GM23338 (cell line): ENCODE measurements around the gene FCER1G. TPM values are rescaled to one million over a fixed set of nuclear protein-coding genes. Genes with fewer than 3 reads are reported as not detected.

Experiments
- ATAC-seq: fragments of 200-7000 bp; cut with Tn5 transposase; 3 replicates; pipeline ENCODE4 v1.9.1; 2020
- DNase-seq: peaks from one replicate; pipeline ENCODE4 v3.0.0-alpha.2; 2015; ENCODE audit warnings: low spot score
- H2AFZ ChIP-seq: fragments of 200-600 bp; sonication (generic); 2 replicates; pipeline ENCODE4 v1.8.0; 2016; ENCODE audit warnings: antibody characterized with exemption, mild to moderate bottlenecking, moderate library complexity
- H3F3A ChIP-seq: fragments of 200-600 bp; sonication (generic); replicated peaks from 2 replicates; pipeline ENCODE4 v1.8.0; 2017; ENCODE audit warnings: antibody characterized with exemption, mixed run types, low read depth
- H3K27ac ChIP-seq: fragments of 200-600 bp; sonication (generic); 2 replicates; pipeline ENCODE4 v1.6.1; 2016; ENCODE audit warnings: low read depth
- H3K27me3 ChIP-seq: fragments of 200-600 bp; sonication (generic); 2 replicates; pipeline ENCODE4 v1.8.0; 2016; ENCODE audit warnings: mild to moderate bottlenecking, mixed run types, moderate library complexity; ENCODE audit not compliant: insufficient read depth
- H3K36me3 ChIP-seq: fragments of 200-600 bp; sonication (generic); 2 replicates; pipeline ENCODE4 v1.8.0; 2016; ENCODE audit warnings: mild to moderate bottlenecking; ENCODE audit not compliant: insufficient read depth
- H3K4me1 ChIP-seq: fragments of 200-600 bp; sonication (generic); 2 replicates; pipeline ENCODE4 v1.8.0; 2016; ENCODE audit warnings: mild to moderate bottlenecking, moderate library complexity; ENCODE audit not compliant: insufficient read depth
- H3K4me2 ChIP-seq: fragments of 200-600 bp; sonication (generic); 2 replicates; pipeline ENCODE4 v1.7.1; 2017; ENCODE audit warnings: mixed run types
- H3K4me3 ChIP-seq: fragments of 200-600 bp; sonication (generic); 2 replicates; pipeline ENCODE4 v1.6.1; 2016; ENCODE audit warnings: mixed run types
- H3K79me2 ChIP-seq: fragments of 200-600 bp; sonication (generic); replicated peaks from 2 replicates; pipeline ENCODE4 v1.8.0; 2017; ENCODE audit warnings: mild to moderate bottlenecking; ENCODE audit not compliant: insufficient read depth
- H3K9me2 ChIP-seq: fragments of 200-600 bp; sonication (generic); 2 replicates; pipeline ENCODE4 v1.8.0; 2017; ENCODE audit not compliant: insufficient read depth
- H4K20me1 ChIP-seq: fragments of 200-600 bp; sonication (generic); replicated peaks from 2 replicates; pipeline ENCODE4 v1.8.0; 2017; ENCODE audit warnings: mild to moderate bottlenecking; ENCODE audit not compliant: insufficient read depth
- H3K27ac Mint-ChIP-seq: 2 replicates; pipeline ENCODE4 v1.8.0; 2020; ENCODE audit warnings: inconsistent platforms, mild to moderate bottlenecking, moderate library complexity, mixed read lengths
- H3K27me3 Mint-ChIP-seq: 3 replicates; pipeline ENCODE4 v1.8.0; 2022; ENCODE audit warnings: low read depth, mild to moderate bottlenecking, moderate library complexity, mixed read lengths, inconsistent platforms; ENCODE audit not compliant: insufficient read depth, poor library complexity
- H3K36me3 Mint-ChIP-seq: 3 replicates; pipeline ENCODE4 v1.8.0; 2021; ENCODE audit warnings: low read depth, mild to moderate bottlenecking, inconsistent platforms, moderate library complexity, mixed read lengths
- H3K4me1 Mint-ChIP-seq: 3 replicates; pipeline ENCODE4 v1.8.0; 2020; ENCODE audit warnings: mild to moderate bottlenecking, inconsistent platforms, mixed read lengths
- H3K4me3 Mint-ChIP-seq: 3 replicates; pipeline ENCODE4 v1.8.0; 2021; ENCODE audit warnings: moderate library complexity, mild to moderate bottlenecking, inconsistent platforms, mixed read lengths
- H3K9me3 Mint-ChIP-seq: 3 replicates; pipeline ENCODE4 v1.8.0; 2020; ENCODE audit warnings: moderate library complexity, mild to moderate bottlenecking, inconsistent platforms, mixed read lengths
- CREB1 ChIP-seq: fragments of 250-450 bp; sonication (Bioruptor Pico); IDR thresholded peaks from 2 replicates; pipeline ENCODE4 v1.5.0; 2020; ENCODE audit warnings: low read depth, mild to moderate bottlenecking, moderate library complexity
- CTCF ChIP-seq, 2 experiments: fragments of 200-600 bp in 1 of 2; sonication (generic) in 1 of 2; conservative IDR thresholded peaks; 2 replicates each; pipeline versions ENCODE4 v1.5.1 to v1.6.1; 2016 to 2017; ENCODE audit warnings: antibody characterized with exemption in 2 of 2, low read depth in 2 of 2, mild to moderate bottlenecking in 2 of 2, moderate library complexity in 1 of 2
- ETS1 ChIP-seq: IDR thresholded peaks from 2 replicates; pipeline ENCODE4 v1.6.1; 2016; ENCODE audit warnings: antibody characterized with exemption
- JUNB ChIP-seq: IDR thresholded peaks from one replicate; pipeline ENCODE4 v1.6.1; 2016; ENCODE audit warnings: antibody characterized with exemption; ENCODE audit not compliant: unreplicated experiment
- POLR2AphosphoS5 ChIP-seq: IDR thresholded peaks from 2 replicates; pipeline ENCODE4 v1.6.1; 2016; ENCODE audit warnings: antibody characterized with exemption, low read depth
- REST ChIP-seq: IDR thresholded peaks from one replicate; pipeline ENCODE4 v1.6.1; 2018; ENCODE audit warnings: antibody characterized with exemption; ENCODE audit not compliant: unreplicated experiment
- ZNF114 ChIP-seq: fragments of 250-450 bp; sonication (Bioruptor Pico); IDR thresholded peaks from 2 replicates; pipeline ENCODE4 v1.5.0; 2020; ENCODE audit warnings: mild to moderate bottlenecking, moderate library complexity
- ZNF462 ChIP-seq: fragments of 250-450 bp; sonication (Bioruptor Pico); IDR thresholded peaks from 2 replicates; pipeline ENCODE4 v1.5.0; 2020; ENCODE audit warnings: mild to moderate bottlenecking, moderate library complexity
- polyA plus RNA-seq: library from polyadenylated mRNA; unstranded; fragments of >200 nt; fragmentation: Nextera tagmentation; extraction: Ambion mirVana; gene quantifications from 2 replicates; pipeline ENCODE4 v1.2.1, GENCODE V29; 2016
- total RNA-seq: library from RNA; depleted of rRNA; stranded (reverse); fragments of >200 nt; shearing (Covaris generic); gene quantifications from 2 replicates; pipeline ENCODE4 v1.2.3, GENCODE V29; 2014

The FCER1G gene
- total and polyA plus RNA-seq, 2 experiments from 2014 or later: 1.1 TPM; not detected in 1

- Mint-ChIP-seq H3K4me3 (no peak overlapping the region), H3K27me3 (peaks cover 6% of the 10 kb centered on the region), H3K36me3 (peaks cover 20% of the 10 kb centered on the region), H3K4me1 (peaks cover 21% of the 10 kb centered on the region), H3K27ac (peak overlapping the region; percentile 26; the same call in 1 of the 2 replicates), H3K9me3 (no peaks in the 10 kb centered on the region)
- TF ChIP-seq CTCF (conservative IDR thresholded peaks at IDR 0.05; ENCODE audit: low read depth in 2 of 2): peak; percentile 46 to 63
- TF ChIP-seq REST: no peak
- no peak for TF ChIP-seq ZNF462 (CRISPR knock-in tag)
- TF ChIP-seq JUNB: no peak
- no peak for TF ChIP-seq POLR2AphosphoS5
- TF ChIP-seq CREB1 (CRISPR knock-in tag): no peak
- no peak for TF ChIP-seq ETS1
- TF ChIP-seq ZNF114: no peak
- Histone ChIP-seq H3K36me3 (peaks cover 6% of the 10 kb centered on the region), H3K27ac (no peak overlapping the region), H3K9me2 (no peaks in the 10 kb centered on the region), H3K27me3 (no peaks in the 10 kb centered on the region), H4K20me1 (no peaks in the 10 kb centered on the region), H3K4me1 (peaks cover 13% of the 10 kb centered on the region), H3F3A (peaks cover 9% of the 10 kb centered on the region; the same call in 1 of the 2 replicates), H2AFZ (no peak overlapping the region), H3K4me3 (no peak overlapping the region), H3K79me2 (no peaks in the 10 kb centered on the region), H3K4me2 (no peak overlapping the region)
- peak; percentile 65 for DNase-seq
- no peak for ATAC-seq
Measured at GRCh38 chr1:161229896-161230295, 14.8 kb downstream of the FCER1G start.
